HL-60 (cell line): ENCODE results near the gene HNRNPAB.

Experiments used
- CTCF ChIP-seq: IDR thresholded peaks from one replicate; pipeline ENCODE4 v1.5.1; 2011; ENCODE audit warnings: low read length, control low read depth, inconsistent platforms; ENCODE audit not compliant: insufficient read depth
- GABPA ChIP-seq: IDR thresholded peaks from 2 replicates; pipeline ENCODE4 v1.6.1; 2012; ENCODE audit warnings: low read depth
- POLR2AphosphoS5 ChIP-seq: IDR thresholded peaks from 2 replicates; pipeline ENCODE4 v1.6.1; 2012; ENCODE audit warnings: low read depth
- REST ChIP-seq: IDR thresholded peaks from 2 replicates; pipeline ENCODE4 v1.6.1; 2012; ENCODE audit warnings: low read depth; ENCODE audit not compliant: insufficient replicate concordance
- SPI1 ChIP-seq: IDR thresholded peaks from 2 replicates; pipeline ENCODE4 v1.6.1; 2012; ENCODE audit warnings: low read depth, mild to moderate bottlenecking, borderline replicate concordance

DNA sequence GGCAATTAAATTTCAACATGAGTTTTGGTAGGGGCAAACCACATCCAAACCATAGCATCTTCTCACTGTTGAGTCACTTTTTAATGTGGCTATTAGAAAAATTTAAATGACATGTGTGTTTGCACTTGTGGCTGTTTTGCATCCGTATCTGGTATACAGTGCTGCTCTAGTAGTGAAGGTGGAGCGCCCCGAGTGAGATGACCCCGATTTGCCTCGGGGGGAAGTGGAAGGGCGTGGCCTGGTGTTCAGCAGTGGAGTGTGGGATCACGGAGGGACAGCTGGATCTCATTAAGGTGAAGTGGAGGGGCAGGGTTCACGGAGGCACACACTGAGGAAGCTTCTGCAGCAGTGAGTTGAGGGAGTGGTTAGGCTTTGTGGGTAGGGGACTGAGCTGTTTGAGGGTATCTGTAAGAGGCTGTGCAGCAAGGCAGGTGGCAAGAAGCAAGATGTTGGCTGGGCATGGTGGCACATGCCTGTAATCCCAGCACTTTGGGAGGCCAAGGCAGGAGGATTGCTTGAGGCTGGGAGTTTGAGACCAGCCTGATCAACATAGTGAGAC lies 11.0 kb upstream of the HNRNPAB start:
- TF ChIP-seq CTCF (no peak), REST (no peak), POLR2AphosphoS5 (no peak), GABPA (no peak), SPI1 (no peak)
